ENCODE measurements around the gene HSBP1L1. TPM values are rescaled to one million over a fixed set of nuclear protein-coding genes. Genes with fewer than 3 reads are reported as not detected.

The HSBP1L1 gene
- total RNA-seq, 1 experiment from 2014 or later = 41.4 TPM

GRCh38 chr18:79979843-79980242, 15.4 kb downstream of the HSBP1L1 start:
- ATAC-seq = no peak

More at GRCh38 chr18:79979843-79980242, 15.4 kb downstream of the HSBP1L1 start:
- Histone ChIP-seq H3K4me2 (ENCODE audit: low read length) (no peak overlapping the region), H2AFZ (ENCODE audit: low read depth, low read length, poor library complexity, severe bottlenecking) (no peak overlapping the region), H3K79me2 (ENCODE audit: insufficient read depth, low read length) (peaks cover 100% of the 10 kb centered on the region), H3K36me3 (ENCODE audit: control insufficient read depth in 1 of 2, insufficient read depth in 2 of 2, low read length in 2 of 2) (peaks cover 10 to 29% of the 10 kb centered on the region in 2 experiments; a peak in 3 of 4 replicates), H3K27ac (ENCODE audit: low read depth, low read length) (no peak overlapping the region), H4K20me1 (ENCODE audit: insufficient read depth) (peaks cover 80% of the 10 kb centered on the region; the same call in 1 of the 2 replicates), H3K4me3 (replicated peaks in 1 of 2; ENCODE audit: low read depth in 1 of 2, low read length in 2 of 2) (no peak overlapping the region), H3K9me2 (ENCODE audit: insufficient read depth) (no peaks in the 10 kb centered on the region), H3K9ac (ENCODE audit: low read length) (no peak overlapping the region), H3K27me3 (ENCODE audit: insufficient read depth, low read length) (no peaks in the 10 kb centered on the region), H3K4me1 (ENCODE audit: control insufficient read depth in 1 of 2, insufficient read depth in 2 of 2, low read length in 2 of 2) (peaks cover 0 to 17% of the 10 kb centered on the region in 2 experiments; a peak in 2 of 4 replicates), H3K9me3 (ENCODE audit: control insufficient read depth in 1 of 2, insufficient read depth in 1 of 2, low read depth in 1 of 2, low read length in 2 of 2) (no peaks in the 10 kb centered on the region)
- no TSS peak for BruUV-seq (replicated peaks)
- intact Hi-C loops (cut with micrococcal nuclease) = loop anchor here (10.0 kb wide), 1 partner anchor 135 kb away; no protein-coding TSS in a partner anchor
- ChIA-PET CTCF (no interaction called here), POLR2A (no interaction called here), RAD21 (ENCODE audit: low non-redundant PET in 1 of 2, low total read pairs in 2 of 2, uncharacterized antibody in 2 of 2, unreplicated experiment in 2 of 2) (no interaction called here)
- no peak for DNase-seq (ENCODE audit: low read depth, low spot score)
- TF ChIP-seq SIN3A (IDR thresholded peaks at IDR 0.05; ENCODE audit: low read depth) (no peak), ZFX (IDR thresholded peaks at IDR 0.05) (no peak), FOSL1 (IDR thresholded peaks at IDR 0.05; ENCODE audit: low read depth) (no peak), RAD21 (IDR thresholded peaks at IDR 0.05; ENCODE audit: low read depth) (no peak), ELF1 (IDR thresholded peaks at IDR 0.05; ENCODE audit: borderline replicate concordance, low read depth) (no peak), EGR1 (IDR thresholded peaks at IDR 0.05; ENCODE audit: low read depth) (no peak), REST (IDR thresholded peaks at IDR 0.05; ENCODE audit: low read depth) (no peak), EZH2 (IDR thresholded peaks at IDR 0.05) (no peak), YY1 (IDR thresholded peaks at IDR 0.05; ENCODE audit: extremely low read depth, insufficient replicate concordance, low read depth, low read length) (no peak), CBX3 (IDR thresholded peaks at IDR 0.05; ENCODE audit: low read depth) (no peak), EZH2phosphoT487 (IDR thresholded peaks at IDR 0.05; ENCODE audit: borderline replicate concordance) (no peak), ATF3 (IDR thresholded peaks at IDR 0.05) (no peak), POLR2AphosphoS5 (IDR thresholded peaks at IDR 0.05; ENCODE audit: low read depth, low read length) (no peak), CEBPB (IDR thresholded peaks at IDR 0.05; ENCODE audit: low read depth) (no peak), ZBTB33 (IDR thresholded peaks at IDR 0.05; ENCODE audit: extremely low read depth, insufficient replicate concordance, low read length) (no peak), CTCF (IDR thresholded peaks at IDR 0.05 in 2 of 3, conservative IDR thresholded peaks at IDR 0.05 in 1 of 3; ENCODE audit: borderline replicate concordance in 1 of 3, insufficient read depth in 1 of 3, low read depth in 2 of 3, low read length in 2 of 3) (no peak), SP1 (IDR thresholded peaks at IDR 0.05; ENCODE audit: low read depth) (no peak), SRF (IDR thresholded peaks at IDR 0.05; ENCODE audit: low read depth) (no peak)
